Esophagus squamous epithelium (tissue), 4 donors: ENCODE measurements around the gene CRHR2.

Experiments used
- CTCF ChIP-seq, 6 experiments: fragments of 450-650 bp in 4 of 6; fragments of 200-600 bp in 2 of 6; sonication (generic) in 2 of 6; IDR thresholded peaks; one replicate each; pipeline ENCODE4 v1.5.1; 2016 to 2019; ENCODE audit warnings: antibody characterized with exemption in 6 of 6, mild to moderate bottlenecking in 4 of 6, moderate library complexity in 4 of 6
- POLR2A ChIP-seq, 4 donors: fragments of 450-650 bp; IDR thresholded peaks; one replicate each; pipeline ENCODE4 v1.6.1; 2017; ENCODE audit warnings: antibody characterized with exemption in 4 of 4, mild to moderate bottlenecking in 4 of 4, moderate library complexity in 3 of 4

DNA sequence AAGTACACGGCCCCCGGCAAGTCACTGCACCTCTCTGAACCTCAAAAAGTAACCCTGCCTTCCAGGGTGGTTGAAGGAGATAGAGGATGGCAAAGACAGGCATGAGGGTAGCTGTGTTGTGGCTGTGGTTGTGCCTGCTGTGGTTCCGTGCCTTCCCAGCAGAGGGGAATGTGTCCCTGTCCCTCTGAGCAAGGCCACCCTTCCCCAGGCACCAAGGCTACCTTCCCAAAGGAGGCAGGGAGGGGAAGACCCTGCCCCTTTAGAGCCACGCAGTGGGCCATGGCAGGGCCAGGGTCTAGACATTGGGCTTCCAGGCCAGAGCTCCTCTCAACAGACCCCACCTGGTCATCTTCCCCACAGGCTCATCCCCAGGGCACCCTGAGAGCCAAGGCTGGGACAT is 18.8 kb downstream of the CRHR2 start:
- TF ChIP-seq POLR2A (IDR thresholded peaks at IDR 0.05) (no peak), CTCF (IDR thresholded peaks at IDR 0.05) (no peak)
